HepG2 (cell line): ENCODE measurements around the gene ZNF684. TPM values are rescaled to one million over a fixed set of nuclear protein-coding genes. Genes with fewer than 3 reads are reported as not detected.

Source experiments
- ATAC-seq: fragments of 200-7000 bp; cut with Tn5 transposase; 3 replicates; pipeline ENCODE4 v1.9.1; 2020; ENCODE audit warnings: mild to moderate bottlenecking, moderate library complexity
- BruUV-seq: library from RNA; stranded (reverse); fragments of 400-500 nt; replicated peaks from 2 replicates; lab custom pipeline; 2021; lab: Mats Ljungman, UMichigan
- CTCF ChIA-PET: fragments of 300-600 bp; formaldehyde crosslinking; extraction: SDS; loops from one replicate; lab custom pipeline; 2021; ENCODE audit warnings: low total read pairs, inconsistent platforms, low intra/inter-chr PET ratio; lab: Yijun Ruan, JAX
- POLR2A ChIA-PET: fragments of 350-600 bp; sonication (Branson Sonifier 250); formaldehyde crosslinking; loops from one replicate; lab custom pipeline; 2020; ENCODE audit warnings: antibody characterized with exemption, inconsistent platforms; lab: Yijun Ruan, JAX
- DNase-seq: peaks from one replicate; pipeline ENCODE4 v3.0.0-alpha.2; 2015; ENCODE audit warnings: low spot score
- FAIRE-seq: peaks from 3 replicates; lab custom pipeline; 2011; peaks lifted over from hg19 to GRCh38; lab: Jason Lieb, UNC
- H2AFZ ChIP-seq: one replicate; pipeline ENCODE4 v1.6.1; 2011; ENCODE audit warnings: low read length, inconsistent platforms
- H3K27ac ChIP-seq: fragments of 300-600 bp; 3 replicates; pipeline ENCODE4 v1.8.0; 2011; ENCODE audit warnings: mixed run types, mild to moderate bottlenecking, mixed read lengths, low read length, inconsistent platforms; ENCODE audit not compliant: insufficient read depth; ENCODE audit errors: extremely low read length
- H3K27me3 ChIP-seq, 2 experiments: fragments of 200-600 bp in 1 of 2; 2 replicates in 1 of 2; 3 replicates in 1 of 2; pipeline versions ENCODE4 v1.6.0 to v1.8.0; 2011; ENCODE audit warnings: low read length in 2 of 2, mild to moderate bottlenecking in 2 of 2, moderate library complexity in 2 of 2, inconsistent platforms in 1 of 2; ENCODE audit not compliant: insufficient read depth in 2 of 2, control insufficient read depth in 1 of 2
- H3K36me3 ChIP-seq, 2 experiments: fragments of 200-600 bp in 1 of 2; replicated peaks in 1 of 2; 2 replicates in 1 of 2; 3 replicates in 1 of 2; pipeline versions ENCODE4 v1.5.1 to v1.8.0; 2011; ENCODE audit warnings: low read length in 2 of 2, inconsistent platforms in 1 of 2; ENCODE audit not compliant: insufficient read depth in 2 of 2, control insufficient read depth in 1 of 2
- H3K4me1 ChIP-seq: 2 replicates; pipeline ENCODE4 v1.5.1; 2012; ENCODE audit warnings: low read length, inconsistent platforms; ENCODE audit not compliant: insufficient read depth
- H3K4me2 ChIP-seq: 2 replicates; pipeline ENCODE4 v1.6.0; 2011; ENCODE audit warnings: low read depth, low read length, inconsistent platforms
- H3K4me3 ChIP-seq, 3 experiments: fragments of 200-600 bp in 1 of 3; sonication (generic), shearing (Covaris generic) in 1 of 3; replicated peaks in 1 of 3; 2 replicates each; pipeline ENCODE4 v1.5.1; 2011 to 2016; ENCODE audit warnings: low read length in 3 of 3, inconsistent platforms in 2 of 3, low read depth in 2 of 3, mild to moderate bottlenecking in 2 of 3, control low read depth in 1 of 3, mixed read lengths in 1 of 3; ENCODE audit not compliant: insufficient read depth in 1 of 3
- H3K79me2 ChIP-seq: one replicate; pipeline ENCODE4 v1.6.1; 2011; ENCODE audit warnings: low read length, inconsistent platforms; ENCODE audit not compliant: insufficient read depth
- H3K9ac ChIP-seq: 2 replicates; pipeline ENCODE4 v1.6.0; 2011; ENCODE audit warnings: mild to moderate bottlenecking, low read depth, low read length, inconsistent platforms; ENCODE audit not compliant: insufficient read depth
- H3K9me3 ChIP-seq: 2 replicates; pipeline ENCODE4 v1.5.1; 2012; ENCODE audit warnings: mild to moderate bottlenecking, low read length
- H4K20me1 ChIP-seq: 2 replicates; pipeline ENCODE4 v1.6.0; 2011; ENCODE audit warnings: inconsistent platforms, mild to moderate bottlenecking, low read length, moderate library complexity; ENCODE audit not compliant: insufficient read depth
- DMAP1 ChIP-seq: IDR thresholded peaks from 2 replicates; pipeline ENCODE4 v1.6.1; 2016
- NFIB ChIP-seq: sonication (generic); formaldehyde crosslinking; IDR thresholded peaks from 2 replicates; pipeline ENCODE4 v1.9.0; 2021; ENCODE audit warnings: missing genetic modification reagents, mild to moderate bottlenecking, borderline replicate concordance
- ZBTB7B ChIP-seq: sonication (generic); formaldehyde crosslinking; IDR thresholded peaks from 2 replicates; pipeline ENCODE4 v1.4.0; 2020; ENCODE audit warnings: missing genetic modification reagents
- ZFY ChIP-seq: sonication (generic); formaldehyde crosslinking; IDR thresholded peaks from 2 replicates; pipeline ENCODE4 v1.4.0; 2020; ENCODE audit warnings: missing genetic modification reagents
- ZNF256 ChIP-seq: sonication (generic); formaldehyde crosslinking; conservative IDR thresholded peaks from 2 replicates; pipeline ENCODE4 v1.4.0; 2020; ENCODE audit warnings: missing genetic modification reagents
- ZNF414 ChIP-seq: sonication (generic); formaldehyde crosslinking; IDR thresholded peaks from 2 replicates; pipeline ENCODE4 v1.5.0; 2020; ENCODE audit warnings: missing genetic modification reagents
- ZNF451 ChIP-seq: sonication (generic); formaldehyde crosslinking; IDR thresholded peaks from 2 replicates; pipeline ENCODE4 v1.5.0; 2020; ENCODE audit warnings: mild to moderate bottlenecking, missing genetic modification reagents
- ZNF792 ChIP-seq: IDR thresholded peaks from 2 replicates; pipeline ENCODE4 v1.6.1; 2016
- WGBS: methylation state at CpG from one replicate; pipeline ENCODE4 v1.1.6; 2017; ENCODE audit warnings: low lambda C conversion rate; 5-methylcytosine and 5-hydroxymethylcytosine counted together
- in situ Hi-C: cut with HindIII; loops from 2 replicates; pipeline ENCODE4 v1.10.0; 2017; ENCODE audit warnings: low pct_unique_long_range_greater_than_20kb; ENCODE audit not compliant: extremely low pct_ligation_motif_present
- intact Hi-C: fragments of 100-400 bp; cut with micrococcal nuclease; formaldehyde crosslinking; loops from one replicate; pipeline ENCODE4 v1.10.0; 2022; ENCODE audit not compliant: unreplicated experiment
- polyA plus RNA-seq, 8 experiments: library from polyadenylated mRNA; depleted of rRNA in 3 of 8; stranded (reverse) in 7 of 8; unstranded in 1 of 8; fragments of >200 nt; fragmentation: Illumina TruSeq in 4 of 8; extraction: Trizol in 4 of 8; gene quantifications; 2 replicates each; pipeline versions ENCODE4 v1.2.1 to v1.2.3, GENCODE V29; 2011 to 2016; ENCODE audit warnings: low read depth in 4 of 8, missing spikeins in 1 of 8, mixed read lengths in 1 of 8; ENCODE audit not compliant: insufficient read depth in 1 of 8
- total RNA-seq, 5 experiments: library from RNA; depleted of rRNA; stranded (reverse); fragments of >200 nt; fragmentation: Illumina TruSeq; extraction: Trizol; gene quantifications; 2 replicates each; pipeline ENCODE4 v1.2.3, GENCODE V29; 2016; ENCODE audit warnings: low read depth in 1 of 5
- TF ChIP-seq, protein P1 (sequence below): sonication (generic); formaldehyde crosslinking; IDR thresholded peaks from 2 replicates; pipeline ENCODE4 v1.8.1; 2023; ENCODE audit warnings: missing genetic modification reagents, inconsistent platforms, borderline replicate concordance
- TF ChIP-seq, protein P2 (sequence below): sonication (generic); IDR thresholded peaks from 2 replicates; pipeline ENCODE4 v1.6.1; 2016; ENCODE audit warnings: low read depth, borderline replicate concordance

The ZNF684 gene
- total and polyA plus RNA-seq, 2 of the 13 experiments (the other 11 are each of a cell fraction or from before 2014, with no cell fraction given), result 6.5 to 15.2 TPM

DNA sequence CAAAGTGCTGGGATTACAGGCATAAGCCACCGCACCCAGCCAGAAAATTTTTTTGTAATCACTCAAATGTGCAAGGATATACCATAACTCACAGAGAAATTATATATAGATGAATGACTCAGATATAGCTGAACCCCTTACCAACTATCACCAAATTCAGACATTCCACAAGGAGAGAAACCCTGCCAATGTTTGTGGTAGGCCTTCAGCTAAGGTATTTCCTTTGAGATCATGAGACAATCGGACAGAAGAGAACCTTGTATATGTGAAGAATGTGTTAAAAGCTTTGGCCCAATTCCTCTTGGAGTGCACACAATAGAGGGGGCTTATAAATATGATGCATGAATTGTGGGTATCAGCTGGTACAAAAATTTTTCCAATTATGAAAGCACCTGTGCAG lies 50.7 kb downstream of the ZNF684 start:
- ATAC-seq (no peak), DNase-seq (no peak), FAIRE-seq (no peak)
- H3K9ac ChIP-seq, result no peak overlapping the region
- no peaks in the 10 kb centered on the region for H3K79me2 ChIP-seq
- intact Hi-C loops (no loop called here), in situ Hi-C loops (no loop called here)
- TF ChIP-seq ZBTB7B (CRISPR knock-in tag), result no peak
- TF ChIP-seq ZNF414 (CRISPR knock-in tag), result no peak
- no peak for TF ChIP-seq ZNF792
- TF ChIP-seq, protein P1, sequence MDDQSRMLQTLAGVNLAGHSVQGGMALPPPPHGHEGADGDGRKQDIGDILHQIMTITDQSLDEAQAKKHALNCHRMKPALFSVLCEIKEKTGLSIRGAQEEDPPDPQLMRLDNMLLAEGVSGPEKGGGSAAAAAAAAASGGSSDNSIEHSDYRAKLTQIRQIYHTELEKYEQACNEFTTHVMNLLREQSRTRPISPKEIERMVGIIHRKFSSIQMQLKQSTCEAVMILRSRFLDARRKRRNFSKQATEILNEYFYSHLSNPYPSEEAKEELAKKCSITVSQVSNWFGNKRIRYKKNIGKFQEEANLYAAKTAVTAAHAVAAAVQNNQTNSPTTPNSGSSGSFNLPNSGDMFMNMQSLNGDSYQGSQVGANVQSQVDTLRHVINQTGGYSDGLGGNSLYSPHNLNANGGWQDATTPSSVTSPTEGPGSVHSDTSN (CRISPR knock-in tag), result no peak
- no peak for TF ChIP-seq ZFY (CRISPR knock-in tag)
- TF ChIP-seq, protein P2, sequence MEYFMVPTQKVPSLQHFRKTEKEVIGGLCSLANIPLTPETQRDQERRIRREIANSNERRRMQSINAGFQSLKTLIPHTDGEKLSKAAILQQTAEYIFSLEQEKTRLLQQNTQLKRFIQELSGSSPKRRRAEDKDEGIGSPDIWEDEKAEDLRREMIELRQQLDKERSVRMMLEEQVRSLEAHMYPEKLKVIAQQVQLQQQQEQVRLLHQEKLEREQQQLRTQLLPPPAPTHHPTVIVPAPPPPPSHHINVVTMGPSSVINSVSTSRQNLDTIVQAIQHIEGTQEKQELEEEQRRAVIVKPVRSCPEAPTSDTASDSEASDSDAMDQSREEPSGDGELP, result no peak
- no peak for TF ChIP-seq ZNF256 (CRISPR knock-in tag)
- no peak for TF ChIP-seq ZNF451 (CRISPR knock-in tag)
- TF ChIP-seq NFIB (CRISPR knock-in tag), result no peak
- no peak for TF ChIP-seq DMAP1 (CRISPR knock-in tag)
- no peaks in the 10 kb centered on the region for H3K36me3 ChIP-seq
- BruUV-seq, result no TSS peak
- H3K4me1 ChIP-seq, result no peaks in the 10 kb centered on the region
- H2AFZ ChIP-seq, result no peak overlapping the region
- no peaks in the 10 kb centered on the region for H4K20me1 ChIP-seq
- 50% methylated on average over 2 of the region's 2 CpGs for WGBS
- POLR2A ChIA-PET, result no interaction called here
- H3K4me3 ChIP-seq, result no peak overlapping the region
- no peaks in the 10 kb centered on the region for H3K9me3 ChIP-seq
- H3K27ac ChIP-seq, result no peak overlapping the region
- peaks cover 0 to 25% of the 10 kb centered on the region in 2 experiments; a peak in 2 of 5 replicates for H3K27me3 ChIP-seq
- CTCF ChIA-PET, result no interaction called here
- H3K4me2 ChIP-seq, result no peak overlapping the region
